GM21515 (cell line): Measurements from ENCODE around the gene KLF14.
"Not testable (repeated sequence)": the region's sequence is repeated elsewhere in the genome, so short reads cannot be mapped to it uniquely, and the experiment has no call there.

Experiments
- ATAC-seq: cut with Tn5 transposase; IDR thresholded peaks from one replicate; pipeline ENCODE4 v1.9.1; 2021; ENCODE audit not compliant: unreplicated experiment

The KLF14 gene

GRCh38 chr7:130721486-130722277 lies 12.3 kb downstream of the KLF14 start:
- ATAC-seq: no peak

- ATAC-seq: no peak
These were observed 14.5 kb downstream of the KLF14 start for GRCh38 chr7:130719541-130719940.

DNA sequence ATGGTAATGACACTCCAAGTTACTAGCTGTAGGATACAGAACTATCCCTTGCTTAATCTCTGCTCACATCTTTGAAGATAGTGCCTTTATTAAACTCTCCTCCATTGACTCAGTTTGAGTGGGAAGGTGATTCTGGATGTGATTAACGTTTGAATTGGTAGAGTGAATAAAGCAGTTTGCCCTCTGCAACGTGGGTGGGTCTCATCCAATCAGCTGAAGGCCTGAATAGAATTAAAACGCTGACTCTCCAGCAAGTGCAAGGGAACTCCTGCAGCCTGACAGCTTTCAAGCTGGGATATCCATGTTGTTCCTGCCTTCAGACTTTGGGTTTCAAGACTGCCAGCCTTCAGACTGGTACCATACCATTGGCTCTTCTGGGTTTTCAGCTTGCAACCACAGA lies 21.6 kb downstream of the KLF14 start:
- no peak for ATAC-seq

DNA sequence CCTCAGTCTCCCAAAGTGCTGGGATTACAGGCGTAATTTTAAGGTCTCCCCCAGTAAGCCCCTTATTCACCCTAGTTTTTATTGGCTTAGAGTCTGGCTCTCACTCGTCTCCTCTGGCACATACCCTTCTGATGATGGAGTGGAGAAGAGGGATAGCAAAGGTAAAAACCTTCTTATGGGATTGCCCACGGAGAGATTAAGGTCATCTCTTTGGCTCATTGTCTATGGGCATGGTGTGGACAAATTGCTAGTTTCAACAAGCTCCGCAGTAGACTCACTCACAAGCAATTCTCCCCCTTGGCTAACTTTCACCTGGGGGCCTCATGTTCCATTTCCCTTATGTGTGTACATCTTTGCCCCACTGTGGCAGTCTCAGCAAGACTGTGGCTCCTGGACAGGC lies 25.2 kb downstream of the KLF14 start:
- no peak for ATAC-seq

- ATAC-seq: no peak
These were observed 26.0 kb downstream of the KLF14 start for GRCh38 chr7:130708001-130708400.

- ATAC-seq: no peak
These were observed 30.2 kb downstream of the KLF14 start for GRCh38 chr7:130703851-130704250.

- ATAC-seq: no peak
These were observed 32.4 kb downstream of the KLF14 start for GRCh38 chr7:130701650-130702049.

DNA sequence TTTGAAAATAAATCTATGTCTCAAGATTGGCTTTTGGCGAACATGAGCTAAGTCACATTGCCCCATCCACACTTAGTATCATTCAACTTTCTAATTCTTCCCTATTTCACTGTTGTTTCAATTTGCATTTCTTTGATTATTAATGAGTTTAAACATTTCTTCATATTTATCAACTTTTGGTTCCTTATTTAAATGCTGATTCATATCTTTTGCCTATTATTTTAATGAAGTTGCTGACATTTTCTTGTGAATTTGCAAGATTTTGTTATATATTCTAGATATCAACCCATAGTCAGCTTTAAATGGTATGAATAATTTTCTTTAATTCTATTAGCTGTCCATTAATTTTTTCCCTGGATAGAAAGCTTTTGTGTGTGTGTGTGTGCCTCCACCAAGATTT lies 33.2 kb downstream of the KLF14 start:
- ATAC-seq: no peak

DNA sequence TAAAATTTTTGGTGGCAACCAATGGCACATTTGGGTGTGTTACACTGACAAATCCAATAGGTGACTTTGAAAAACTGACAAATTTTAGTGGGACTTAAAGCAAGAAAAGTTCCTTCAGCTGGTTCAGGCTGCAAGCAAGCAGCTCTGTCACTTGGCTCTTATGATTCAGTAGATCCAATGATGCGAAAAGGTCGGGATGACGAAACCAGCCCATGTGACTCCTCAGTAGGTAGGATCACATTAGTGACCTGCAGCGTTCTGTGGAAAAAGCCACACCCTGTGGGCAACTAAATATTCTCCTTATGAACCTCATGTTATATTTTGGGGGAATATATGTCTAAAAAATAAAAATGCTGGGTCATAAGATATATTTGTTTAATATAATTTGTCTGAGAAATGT lies 34.3 kb downstream of the KLF14 start:
- ATAC-seq: no peak

DNA sequence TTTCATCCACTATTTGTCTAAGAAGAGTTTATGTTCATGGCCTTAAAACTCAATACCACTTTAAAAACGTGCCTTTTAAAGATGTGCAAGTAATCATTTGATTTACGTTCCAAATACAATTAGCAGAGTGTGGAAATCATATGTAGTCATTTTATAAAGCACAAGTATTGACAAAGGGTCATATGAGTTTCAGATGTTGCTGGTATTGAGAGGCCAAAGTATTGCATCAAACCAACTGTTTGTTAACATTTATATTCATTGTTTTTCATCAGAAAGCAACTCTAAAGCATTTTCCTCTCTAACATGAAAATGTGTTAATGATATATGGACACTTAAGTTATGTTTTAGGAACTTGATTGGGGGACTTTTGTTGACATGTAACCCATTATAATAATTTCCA lies 36.2 kb downstream of the KLF14 start:
- ATAC-seq: no peak

GRCh38 chr7:130695840-130696239 lies 38.2 kb downstream of the KLF14 start:
- ATAC-seq: no peak

- not testable (repeated sequence) for ATAC-seq
These were observed 41.6 kb downstream of the KLF14 start for GRCh38 chr7:130692396-130692795.

GRCh38 chr7:130689683-130690082 lies 44.3 kb downstream of the KLF14 start:
- no peak for ATAC-seq

DNA sequence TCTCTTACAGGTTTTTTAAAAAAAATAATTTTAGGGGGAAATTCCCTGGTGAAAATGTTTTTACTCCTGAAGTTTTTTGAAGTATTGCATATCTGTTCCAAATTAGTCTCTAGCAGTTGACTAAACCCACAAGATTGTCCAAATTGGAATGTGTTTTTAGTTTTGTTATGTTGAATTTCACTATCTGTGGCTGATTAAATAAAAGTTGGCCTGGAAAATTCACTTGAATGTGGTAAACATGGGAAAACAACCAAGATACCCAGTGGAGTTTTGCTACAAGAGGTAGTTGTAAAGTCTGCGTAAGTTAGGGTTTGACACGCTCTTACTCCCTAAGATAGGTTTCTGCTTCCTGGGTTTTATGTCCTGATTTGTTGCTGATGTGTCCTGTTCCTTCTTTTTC lies 51.0 kb downstream of the KLF14 start:
- no peak for ATAC-seq
